GM19395 (cell line): ENCODE data around the gene PAMR1.

Experiments used
- ATAC-seq: cut with Tn5 transposase; IDR thresholded peaks from one replicate; pipeline ENCODE4 v1.9.1; 2021; ENCODE audit warnings: mild to moderate bottlenecking, moderate library complexity; ENCODE audit not compliant: unreplicated experiment

Gene PAMR1

DNA sequence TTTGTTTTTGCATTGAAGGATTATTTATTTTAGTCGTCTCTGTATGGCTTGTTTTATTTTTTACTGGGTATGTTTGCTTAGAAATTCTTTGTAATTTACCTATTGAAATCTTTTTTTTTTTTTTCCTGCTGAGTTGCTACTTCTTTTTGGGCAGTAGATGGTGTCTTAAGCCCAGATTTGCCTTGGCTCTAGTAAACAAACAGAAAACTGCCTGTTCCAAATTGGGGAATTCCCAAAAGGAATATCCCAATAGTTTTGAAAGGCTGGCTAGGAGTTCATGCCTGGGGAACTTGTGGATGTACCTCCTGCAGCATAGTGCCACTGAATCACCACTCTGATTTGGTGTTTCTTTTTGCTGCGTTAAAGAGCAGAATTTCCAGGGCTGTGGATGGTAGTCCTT is 17.7 kb downstream of the PAMR1 start:
- ATAC-seq = no peak

DNA sequence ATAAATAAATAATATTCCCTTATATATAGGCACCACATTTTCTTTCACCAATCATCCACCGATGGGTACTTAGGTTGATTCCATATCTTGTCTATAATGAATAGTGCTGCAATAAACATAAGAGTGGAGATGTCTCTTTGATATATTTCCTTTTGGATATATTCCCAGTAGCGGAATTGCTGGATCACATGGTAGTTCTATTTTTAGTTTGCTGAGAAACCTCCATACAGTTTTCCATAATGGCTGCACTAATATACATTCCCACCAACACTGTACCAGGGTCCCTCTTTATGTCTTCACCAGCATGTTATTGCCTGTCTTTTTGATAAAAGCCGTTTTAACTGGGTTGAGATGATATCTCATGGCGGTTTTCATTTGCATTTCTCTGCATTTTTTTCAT is 23.6 kb downstream of the PAMR1 start:
- ATAC-seq = no peak

DNA sequence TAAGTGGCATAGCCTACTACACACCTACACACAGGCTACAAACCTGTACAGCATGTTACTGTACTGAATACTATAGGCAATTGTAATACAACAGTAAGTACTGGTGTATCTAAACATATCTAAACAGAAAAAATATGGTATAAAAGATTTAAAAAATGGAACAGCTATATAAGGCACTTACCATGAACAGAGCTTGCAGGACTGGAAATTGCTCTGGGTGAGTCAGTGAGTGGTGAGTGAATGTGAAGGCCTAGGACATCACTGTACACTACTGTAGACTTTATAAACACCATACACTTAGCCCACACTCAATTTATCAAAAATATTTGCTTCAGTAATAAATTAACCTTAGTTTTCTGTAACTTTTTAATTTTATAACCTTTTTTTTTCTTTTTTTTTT is 24.7 kb downstream of the PAMR1 start:
- ATAC-seq = no peak

GRCh38 chr11:35496416-35496815 is 29.0 kb downstream of the PAMR1 start:
- ATAC-seq = no peak

GRCh38 chr11:35494957-35495490 is 30.4 kb downstream of the PAMR1 start:
- ATAC-seq = no peak

- no peak for ATAC-seq
Observed at GRCh38 chr11:35491231-35491871, 34.1 kb downstream of the PAMR1 start.

GRCh38 chr11:35488117-35488516 is 37.3 kb downstream of the PAMR1 start:
- no peak for ATAC-seq

DNA sequence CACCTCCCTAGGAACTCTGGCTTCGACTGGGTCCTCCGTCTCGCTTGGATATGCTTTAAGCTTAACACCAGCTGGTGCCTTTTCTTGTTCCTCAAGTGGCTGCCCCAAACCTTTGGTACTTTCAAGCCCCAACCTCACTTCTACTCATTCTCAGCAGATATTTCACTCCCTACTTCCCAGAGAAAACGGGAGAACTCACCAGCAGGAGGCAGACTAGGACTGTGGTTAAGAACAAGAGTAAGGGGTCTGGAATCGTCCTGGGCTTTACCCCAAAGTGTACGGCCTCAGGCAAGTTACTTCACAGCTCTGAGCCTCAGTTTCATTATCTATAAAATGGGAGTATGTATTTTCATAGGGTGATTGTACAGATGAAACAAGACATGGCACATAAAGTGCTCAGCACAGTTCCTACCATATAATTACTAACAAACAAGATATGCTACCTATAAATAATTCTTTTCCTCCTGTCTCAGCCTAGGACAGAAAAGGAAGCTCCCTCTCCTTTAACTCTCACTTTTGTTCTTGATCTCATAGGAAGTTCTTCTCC is 37.8 kb downstream of the PAMR1 start:
- no peak for ATAC-seq

DNA sequence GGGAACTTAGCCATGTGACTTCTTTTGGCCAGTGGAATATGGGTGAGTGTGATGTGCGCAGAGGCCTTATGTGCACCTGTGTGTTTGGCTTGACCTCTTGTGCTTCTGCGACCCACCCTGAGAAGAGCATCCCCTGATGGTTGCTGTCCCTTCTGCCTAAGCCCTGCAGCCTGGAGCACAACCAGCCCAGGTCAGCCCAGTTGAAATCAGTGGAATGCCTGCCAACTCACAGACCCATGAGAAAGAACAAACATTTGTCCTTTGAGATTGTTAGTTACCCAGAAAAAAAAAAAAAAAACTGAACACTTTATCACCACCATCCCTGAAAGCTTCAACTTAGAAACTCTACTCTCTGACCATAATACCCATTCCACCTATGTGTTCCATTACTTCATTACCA is 38.5 kb downstream of the PAMR1 start:
- ATAC-seq = no peak

GRCh38 chr11:35486446-35486845 is 39.0 kb downstream of the PAMR1 start:
- ATAC-seq = no peak

DNA sequence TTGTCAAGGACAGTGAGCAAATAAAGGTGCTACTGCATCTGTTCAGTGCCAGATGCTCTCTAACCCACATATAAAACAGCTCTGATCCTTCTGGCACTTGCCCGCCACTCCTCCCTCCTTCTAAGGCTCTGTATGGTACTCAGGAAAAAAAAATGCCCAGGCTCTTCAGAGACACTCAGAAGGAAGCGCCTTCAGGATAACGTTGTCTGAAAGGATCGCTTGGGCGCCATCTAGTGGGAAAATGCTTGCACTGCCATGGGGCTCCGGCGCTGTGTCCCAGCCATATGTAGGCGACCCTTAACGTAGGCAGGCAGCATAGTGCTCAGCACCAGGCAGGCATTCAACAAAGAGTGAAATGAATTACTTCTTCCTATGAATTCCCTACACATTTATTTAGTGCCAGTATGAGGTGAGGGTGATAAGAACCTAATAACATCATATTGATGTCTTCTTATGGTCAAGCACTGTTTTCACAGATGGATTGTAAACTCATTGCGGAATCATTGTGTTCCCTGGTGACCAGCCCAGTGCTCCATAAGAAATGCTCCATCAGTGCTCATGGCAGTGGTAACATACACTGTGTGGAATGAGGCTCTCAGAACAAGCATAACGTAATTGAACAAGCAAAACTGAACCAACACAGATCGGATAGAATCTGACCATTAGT is 39.6 kb downstream of the PAMR1 start:
- ATAC-seq = peak; percentile 93

GRCh38 chr11:35484435-35484834 is 41.0 kb downstream of the PAMR1 start:
- no peak for ATAC-seq

DNA sequence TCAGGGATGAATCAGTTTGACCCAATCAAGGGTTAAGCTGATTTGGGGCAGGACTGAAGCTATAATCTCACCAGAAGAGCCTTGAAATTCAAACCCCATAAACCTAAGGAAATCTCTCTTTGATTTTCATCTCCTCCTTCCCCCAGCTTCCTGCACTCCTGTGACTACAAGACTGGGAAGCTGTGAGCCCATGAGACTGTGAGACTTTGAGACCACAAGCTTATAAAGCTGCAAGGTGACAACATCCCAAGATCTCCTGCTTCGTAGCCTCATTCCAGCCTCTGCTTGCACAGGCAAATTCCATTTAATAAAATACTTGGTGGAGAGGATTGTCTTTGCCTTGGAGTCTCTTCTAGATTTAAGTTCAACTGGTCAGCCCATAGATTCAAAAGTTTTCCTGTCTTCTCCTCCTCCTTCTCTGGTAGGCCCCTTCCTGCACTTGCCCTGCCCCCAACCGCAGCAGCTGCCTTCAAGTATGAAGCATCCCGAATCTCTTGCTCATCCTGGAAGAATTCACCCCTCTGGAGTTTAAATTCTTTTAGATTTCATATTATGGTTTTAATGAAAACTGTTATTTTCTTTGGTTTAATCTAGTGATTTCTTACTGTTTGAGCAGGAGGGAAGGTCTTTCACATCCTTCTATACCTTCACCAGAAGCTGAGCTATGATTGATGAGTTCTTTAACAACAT is 42.1 kb downstream of the PAMR1 start:
- ATAC-seq = no peak

DNA sequence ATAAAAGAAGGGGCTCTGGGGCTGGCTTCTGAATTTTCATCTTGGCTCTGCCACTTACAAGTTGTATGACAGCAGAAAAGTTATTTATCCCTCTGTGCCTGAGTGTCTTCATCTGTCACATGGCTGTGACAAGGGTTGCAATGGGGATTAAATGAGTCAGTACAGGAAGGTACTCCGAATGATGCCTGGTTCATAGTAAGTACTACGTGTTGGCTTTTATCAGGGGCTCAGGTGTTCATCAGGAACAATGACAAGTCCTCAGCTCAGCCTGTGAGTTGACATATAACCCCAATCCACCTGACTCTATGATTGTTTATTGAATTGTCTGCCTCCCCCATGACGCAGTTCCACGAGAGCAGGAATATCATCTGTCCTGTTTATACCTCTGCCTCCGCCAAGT is 45.7 kb downstream of the PAMR1 start:
- no peak for ATAC-seq

- ATAC-seq = no peak
Observed at GRCh38 chr11:35478471-35479091, 46.8 kb downstream of the PAMR1 start.

DNA sequence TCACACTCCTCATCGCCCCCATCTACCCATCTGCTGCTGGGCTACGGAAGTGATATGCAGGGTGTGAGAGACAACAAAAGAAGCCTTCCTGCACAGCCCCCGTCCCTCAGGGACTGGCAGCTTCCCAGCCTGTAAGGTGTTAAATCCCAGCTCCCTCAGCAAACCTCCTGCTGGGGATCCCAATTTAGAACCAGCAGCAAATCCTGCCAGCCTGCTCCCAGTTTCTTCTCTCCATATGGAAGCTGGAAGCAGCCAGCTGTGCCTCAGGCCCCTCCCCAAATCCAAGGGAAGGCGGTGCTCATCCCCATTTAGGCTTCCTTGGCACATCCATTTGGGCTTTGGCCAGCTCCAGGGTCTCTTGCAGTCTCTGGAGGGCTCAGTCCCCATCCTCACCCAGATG is 47.5 kb downstream of the PAMR1 start:
- no peak for ATAC-seq

GRCh38 chr11:35474688-35475087 is 50.7 kb downstream of the PAMR1 start:
- ATAC-seq = no peak

- ATAC-seq = no peak
Observed at GRCh38 chr11:35473795-35474374, 51.5 kb downstream of the PAMR1 start.

- ATAC-seq = no peak
Observed at GRCh38 chr11:35470616-35471015, 54.8 kb downstream of the PAMR1 start.

GRCh38 chr11:35466058-35466457 is 59.4 kb downstream of the PAMR1 start:
- no peak for ATAC-seq

DNA sequence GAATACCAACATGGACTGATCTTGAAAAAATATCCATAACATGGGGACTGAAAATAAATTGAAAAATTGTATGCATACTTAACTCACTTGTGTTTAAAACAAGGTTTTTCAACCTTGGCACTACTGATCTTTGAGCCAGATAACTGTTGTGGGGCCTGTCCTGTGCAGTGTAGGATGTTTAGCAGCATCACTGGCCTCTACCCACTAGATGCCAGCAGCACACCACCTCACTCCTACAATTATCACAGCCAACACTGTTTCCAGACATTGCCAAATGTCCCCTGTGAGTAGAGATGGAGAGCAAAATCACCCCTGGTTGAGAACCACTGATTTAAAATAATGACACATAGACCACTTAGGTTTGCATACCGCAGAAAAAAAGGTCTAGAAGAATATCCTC is 61.1 kb downstream of the PAMR1 start:
- no peak for ATAC-seq
